IPS-18a (cell line): ENCODE data around the gene IVD.
A peak's percentile ranks its signal among the peaks of the same experiment; 100 is the strongest.

Experiments used
- H3K27ac ChIP-seq: one replicate; pipeline ENCODE4 v1.5.1; 2013; ENCODE audit warnings: low read length
- H3K27me3 ChIP-seq: one replicate; pipeline ENCODE4 v1.6.1; 2013; ENCODE audit warnings: mild to moderate bottlenecking, low read length; ENCODE audit not compliant: control insufficient read depth, insufficient read depth
- H3K36me3 ChIP-seq: one replicate; pipeline ENCODE4 v1.6.1; 2013; ENCODE audit warnings: low read depth, low read length; ENCODE audit not compliant: control insufficient read depth
- H3K4me1 ChIP-seq: one replicate; pipeline ENCODE4 v1.6.1; 2013; ENCODE audit warnings: low read depth, low read length; ENCODE audit not compliant: control insufficient read depth
- H3K4me3 ChIP-seq: one replicate; pipeline ENCODE4 v1.5.1; 2013; ENCODE audit warnings: low read length
- H3K9ac ChIP-seq: one replicate; pipeline ENCODE4 v1.6.1; 2013; ENCODE audit warnings: mild to moderate bottlenecking, low read length, moderate library complexity
- H3K9me3 ChIP-seq: one replicate; pipeline ENCODE4 v1.6.1; 2013; ENCODE audit warnings: low read depth, low read length; ENCODE audit not compliant: control insufficient read depth

IVD gene

DNA sequence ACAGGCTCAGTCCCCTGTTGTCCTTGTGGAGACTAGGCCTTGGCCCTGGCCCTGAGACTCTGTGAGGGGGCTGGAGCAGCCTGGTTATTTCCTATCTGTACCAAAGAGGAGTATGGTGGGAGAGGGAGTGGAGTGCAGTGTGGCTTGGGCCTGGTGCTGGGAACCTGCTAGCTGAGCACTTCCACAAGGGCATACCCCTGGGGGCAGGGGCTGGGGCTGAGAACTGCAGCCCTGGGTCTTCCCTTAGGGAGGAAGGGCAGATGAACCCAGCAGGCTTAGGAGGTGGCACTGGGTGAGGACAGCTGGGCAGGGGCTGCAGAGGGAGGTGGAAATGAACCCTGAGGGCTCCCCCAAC is 61.6 kb downstream of the IVD start:
- H3K4me3 ChIP-seq, result no peak overlapping the region

DNA sequence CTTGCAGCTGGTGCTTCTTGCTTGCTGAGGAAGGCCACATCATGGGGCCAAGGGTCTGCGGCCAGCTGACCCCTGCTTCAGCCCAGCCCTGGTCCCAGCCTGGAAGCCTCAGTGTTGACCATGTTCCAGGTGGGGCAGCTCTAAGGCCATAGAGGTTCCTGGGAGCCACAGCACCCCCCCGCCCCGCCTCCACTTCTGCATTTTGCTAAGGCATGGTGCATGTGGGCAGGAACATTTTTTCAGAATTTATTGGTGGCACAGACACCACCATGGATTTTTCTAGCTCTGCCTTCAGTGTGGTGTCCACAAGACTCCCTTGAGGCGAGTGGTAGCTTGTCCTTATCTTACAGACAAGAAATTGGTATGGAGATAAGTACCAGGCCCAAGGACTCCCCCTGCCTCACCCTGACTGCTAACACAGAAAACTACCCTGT is 63.3 kb downstream of the IVD start:
- no peaks in the 10 kb centered on the region for H3K27me3 ChIP-seq
- H3K4me1 ChIP-seq, result peaks cover 9% of the 10 kb centered on the region
- no peaks in the 10 kb centered on the region for H3K9me3 ChIP-seq
- no peak overlapping the region for H3K9ac ChIP-seq
- H3K27ac ChIP-seq, result no peak overlapping the region
- H3K4me3 ChIP-seq, result no peak overlapping the region
- H3K36me3 ChIP-seq, result peaks cover 37% of the 10 kb centered on the region

More for the DNA sequence above, 61.6 kb downstream of the IVD start:
- H3K27me3 ChIP-seq, result no peaks in the 10 kb centered on the region
- peaks cover 50% of the 10 kb centered on the region for H3K36me3 ChIP-seq
- H3K27ac ChIP-seq, result no peak overlapping the region
- H3K9me3 ChIP-seq, result no peaks in the 10 kb centered on the region
- peaks cover 9% of the 10 kb centered on the region for H3K4me1 ChIP-seq
- H3K9ac ChIP-seq, result no peak overlapping the region

DNA sequence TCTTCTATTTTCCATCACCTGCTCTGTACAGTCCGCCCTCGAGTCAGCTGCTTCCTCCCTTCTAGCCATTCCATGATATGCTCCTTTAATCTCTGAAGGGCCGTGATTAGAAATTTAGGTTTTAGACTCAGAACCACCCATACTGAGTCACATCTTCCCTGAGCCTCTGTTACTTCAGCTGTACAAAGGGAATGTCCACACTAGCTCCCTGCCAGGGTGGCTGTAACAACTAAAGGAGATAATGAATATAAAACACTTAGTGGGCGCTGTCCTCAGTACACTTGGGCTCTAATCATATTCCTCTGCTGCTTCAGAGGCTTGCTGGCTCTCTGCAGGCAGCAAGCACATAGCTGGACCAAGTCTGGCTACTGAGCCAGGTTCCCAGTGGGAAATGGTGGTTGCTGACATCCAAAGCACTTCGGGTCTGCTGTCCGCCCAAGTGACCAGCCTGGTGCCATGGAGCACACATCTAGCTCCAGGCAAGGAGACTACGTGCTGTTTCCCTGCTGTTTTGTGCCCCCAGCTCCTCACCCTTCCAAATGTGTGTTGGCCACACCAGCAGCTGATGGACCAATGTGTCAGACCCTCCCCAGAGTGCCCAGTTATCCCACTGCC is 64.3 kb downstream of the IVD start:
- H3K9ac ChIP-seq, result peak overlapping the region; percentile 43
- peaks cover 28% of the 10 kb centered on the region for H3K36me3 ChIP-seq
- no peaks in the 10 kb centered on the region for H3K9me3 ChIP-seq
- no peaks in the 10 kb centered on the region for H3K27me3 ChIP-seq
- H3K4me3 ChIP-seq, result peak overlapping the region; percentile 58
- peaks cover 9% of the 10 kb centered on the region for H3K4me1 ChIP-seq
- no peak overlapping the region for H3K27ac ChIP-seq

DNA sequence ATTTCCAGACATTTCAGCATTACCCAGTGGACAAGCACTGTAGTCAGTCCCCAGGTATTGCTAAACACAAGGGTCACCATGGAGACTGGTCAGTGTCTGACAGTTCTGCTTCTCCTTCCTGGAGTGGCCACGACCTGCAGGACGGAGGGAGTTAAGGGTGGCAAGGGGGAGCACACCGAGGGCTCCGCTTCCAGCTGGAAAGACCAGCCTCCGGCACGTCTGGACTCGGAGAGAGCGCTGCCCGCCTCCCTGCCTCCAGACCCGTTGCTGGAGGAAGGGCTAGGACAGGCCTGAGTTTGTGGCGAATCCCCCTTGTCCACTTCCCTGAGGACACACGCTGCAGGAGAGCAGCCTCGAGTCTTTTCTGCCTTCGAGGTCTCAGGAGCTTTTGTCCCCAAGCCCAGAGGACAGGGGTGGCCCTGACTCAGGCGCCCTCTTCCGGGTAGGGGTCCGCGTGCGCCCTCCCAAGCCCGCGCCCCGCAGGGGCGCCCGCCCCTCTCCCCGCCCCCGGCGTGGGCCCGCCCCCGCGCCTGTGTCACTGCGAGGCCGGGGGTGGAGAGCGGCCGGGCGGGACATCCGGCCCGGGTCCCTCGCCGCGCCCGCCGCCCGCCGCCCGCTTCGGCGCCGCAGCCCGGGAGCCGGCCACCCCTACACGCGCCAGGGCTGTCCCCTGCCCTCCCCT is 65.0 kb downstream of the IVD start, which contains the start of gene CHST14:
Gene CHST14 (plus strand): TSS at position 562 of the 682 bp plus-strand sequence. CDS start 230 bp downstream, outside the sequence.
- peaks cover 21% of the 10 kb centered on the region for H3K36me3 ChIP-seq
- peak within 1 kb of the TSS; percentile 55 for H3K27ac ChIP-seq
- no peaks in the 10 kb centered on the region for H3K9me3 ChIP-seq
- H3K27me3 ChIP-seq, result no peaks in the 10 kb centered on the region
- H3K9ac ChIP-seq, result peak within 1 kb of the TSS; percentile 53
- peak within 1 kb of the TSS; percentile 68 for H3K4me3 ChIP-seq
- H3K4me1 ChIP-seq, result peaks cover 9% of the 10 kb centered on the region
